GM19239 (cell line): ENCODE results near the gene STX8.
"Not testable (repeated sequence)": the region's sequence is repeated elsewhere in the genome, so short reads cannot be mapped to it uniquely, and the experiment has no call there.

ENCODE experiments used
- DNase-seq: peaks from one replicate; pipeline ENCODE4 v3.0.0; 2011; ENCODE audit warnings: low spot score; ENCODE audit not compliant: insufficient read length
- FAIRE-seq: peaks from 2 replicates; lab custom pipeline; 2011; peaks lifted over from hg19 to GRCh38; lab: Jason Lieb, UNC

Gene STX8

GRCh38 chr17:9451934-9452333 lies 123.7 kb downstream of the STX8 start:
- peak; percentile 78 for FAIRE-seq

GRCh38 chr17:9447298-9447697 lies 128.3 kb downstream of the STX8 start:
- FAIRE-seq, DNase-seq: not testable (repeated sequence)

More at GRCh38 chr17:9451934-9452333, 123.7 kb downstream of the STX8 start:
- no peak for DNase-seq

GRCh38 chr17:9446528-9446927 lies 129.1 kb downstream of the STX8 start:
- FAIRE-seq (no peak), DNase-seq (no peak)

- FAIRE-seq = no peak
- no peak for DNase-seq
Observed at GRCh38 chr17:9445424-9445823, 130.2 kb downstream of the STX8 start.

- FAIRE-seq (no peak), DNase-seq (no peak)
Observed at GRCh38 chr17:9444687-9445086, 130.9 kb downstream of the STX8 start.

- FAIRE-seq = no peak
Observed at GRCh38 chr17:9443811-9444210, 131.8 kb downstream of the STX8 start.

GRCh38 chr17:9439851-9440250 lies 135.8 kb downstream of the STX8 start:
- no peak for DNase-seq
- no peak for FAIRE-seq

More at GRCh38 chr17:9443811-9444210, 131.8 kb downstream of the STX8 start:
- no peak for DNase-seq

- no peak for FAIRE-seq
- DNase-seq = no peak
Observed at GRCh38 chr17:9436630-9437029, 139.0 kb downstream of the STX8 start.

GRCh38 chr17:9435165-9435564 lies 140.5 kb downstream of the STX8 start:
- no peak for DNase-seq
- FAIRE-seq = no peak

- no peak for DNase-seq
- no peak for FAIRE-seq
Observed at GRCh38 chr17:9434642-9435057, 141.0 kb downstream of the STX8 start.

- FAIRE-seq (no peak), DNase-seq (no peak)
Observed at GRCh38 chr17:9432934-9433421, 142.6 kb downstream of the STX8 start.

GRCh38 chr17:9432134-9432885 lies 143.3 kb downstream of the STX8 start:
- FAIRE-seq = peak; percentile 94

GRCh38 chr17:9431620-9432019 lies 144.0 kb downstream of the STX8 start:
- no peak for FAIRE-seq
- DNase-seq = no peak

More at GRCh38 chr17:9432134-9432885, 143.3 kb downstream of the STX8 start:
- DNase-seq = peak; percentile 28

- FAIRE-seq (no peak), DNase-seq (no peak)
Observed at GRCh38 chr17:9427465-9428315, 147.9 kb downstream of the STX8 start.

GRCh38 chr17:9424071-9424640 lies 151.5 kb downstream of the STX8 start:
- FAIRE-seq (no peak), DNase-seq (no peak)

GRCh38 chr17:9421525-9421924 lies 154.1 kb downstream of the STX8 start:
- no peak for DNase-seq
- no peak for FAIRE-seq

- FAIRE-seq (no peak), DNase-seq (no peak)
Observed at GRCh38 chr17:9419932-9420453, 155.6 kb downstream of the STX8 start.

GRCh38 chr17:9414471-9414870 lies 161.1 kb downstream of the STX8 start:
- DNase-seq (peak; percentile 57), FAIRE-seq (peak; percentile 90)

GRCh38 chr17:9410737-9411136 lies 164.9 kb downstream of the STX8 start:
- no peak for DNase-seq
- peak; percentile 33 for FAIRE-seq

GRCh38 chr17:9410301-9410700 lies 165.3 kb downstream of the STX8 start:
- DNase-seq (no peak), FAIRE-seq (no peak)
